OCI-LY7 (cell line): Measurements from ENCODE around the gene PANK2. TPM values are rescaled to one million over a fixed set of nuclear protein-coding genes. Genes with fewer than 3 reads are reported as not detected.
"Not testable (repeated sequence)": the region's sequence is repeated elsewhere in the genome, so short reads cannot be mapped to it uniquely, and the experiment has no call there.

Source experiments
- BruUV-seq: library from RNA; stranded (reverse); fragments of 400-500 nt; replicated peaks from 2 replicates; lab custom pipeline; 2021; lab: Mats Ljungman, UMichigan
- CTCF ChIA-PET: fragments of 300-600 bp; sonication (Branson Sonifier 250); formaldehyde crosslinking; loops from one replicate; lab custom pipeline; 2022; ENCODE audit warnings: antibody characterized with exemption; ENCODE audit not compliant: unreplicated experiment; lab: Charles Lee
- POLR2A ChIA-PET: fragments of 300-600 bp; sonication (Branson Sonifier 250); formaldehyde crosslinking; loops from one replicate; lab custom pipeline; 2022; ENCODE audit warnings: antibody characterized with exemption; lab: Charles Lee
- DNase-seq: peaks from one replicate; pipeline ENCODE4 v3.0.0-alpha.2; 2015; ENCODE audit warnings: low spot score
- H2AFZ ChIP-seq: fragments of 200-600 bp; sonication (generic), shearing (Covaris generic); 2 replicates; pipeline ENCODE4 v1.6.1; 2014; ENCODE audit warnings: mild to moderate bottlenecking, antibody characterized with exemption, low read length, moderate library complexity
- H3K27ac ChIP-seq: fragments of 200-600 bp; sonication (generic); 2 replicates; pipeline ENCODE4 v1.5.1; 2014; ENCODE audit warnings: mixed run types, low read depth, mild to moderate bottlenecking, moderate library complexity, low read length, inconsistent platforms; ENCODE audit not compliant: poor library complexity, severe bottlenecking
- H3K36me3 ChIP-seq: fragments of 200-600 bp; sonication (generic); 2 replicates; pipeline ENCODE4 v1.6.1; 2014; ENCODE audit warnings: mild to moderate bottlenecking, antibody characterized with exemption, low read length, moderate library complexity, mixed read lengths; ENCODE audit not compliant: insufficient read depth
- H3K4me1 ChIP-seq: fragments of 200-600 bp; sonication (generic); 2 replicates; pipeline ENCODE4 v1.5.1; 2014; ENCODE audit warnings: mild to moderate bottlenecking, low read length; ENCODE audit not compliant: insufficient read depth, poor library complexity, severe bottlenecking
- H3K4me2 ChIP-seq: fragments of 200-600 bp; sonication (generic); 2 replicates; pipeline ENCODE4 v1.6.1; 2014; ENCODE audit warnings: mild to moderate bottlenecking, low read length
- H3K4me3 ChIP-seq: fragments of 200-600 bp; sonication (generic); 2 replicates; pipeline ENCODE4 v1.5.1; 2014; ENCODE audit warnings: mild to moderate bottlenecking, low read depth, low read length; ENCODE audit not compliant: poor library complexity, severe bottlenecking
- H3K79me2 ChIP-seq: fragments of 200-600 bp; sonication (generic); 2 replicates; pipeline ENCODE4 v1.6.1; 2016; ENCODE audit warnings: low read depth, mild to moderate bottlenecking, low read length, moderate library complexity, mixed read lengths; ENCODE audit not compliant: insufficient read depth
- H3K9me2 ChIP-seq: fragments of 200-600 bp; sonication (generic); 2 replicates; pipeline ENCODE4 v1.6.1; 2016; ENCODE audit warnings: mild to moderate bottlenecking, low read length, mixed read lengths; ENCODE audit not compliant: insufficient read depth
- H3K9me3 ChIP-seq: fragments of 200-600 bp; sonication (generic); 2 replicates; pipeline ENCODE4 v1.6.1; 2014; ENCODE audit warnings: mild to moderate bottlenecking, mixed run types, low read length, mixed read lengths
- H4K20me1 ChIP-seq: fragments of 200-600 bp; sonication (generic); 2 replicates; pipeline ENCODE4 v1.6.1; 2014; ENCODE audit warnings: mild to moderate bottlenecking, antibody characterized with exemption, low read length, moderate library complexity, mixed read lengths; ENCODE audit not compliant: insufficient read depth
- CTCF ChIP-seq: fragments of 200-600 bp; sonication (generic); conservative IDR thresholded peaks from 2 replicates; pipeline ENCODE4 v1.5.1; 2014; ENCODE audit warnings: mild to moderate bottlenecking, antibody characterized with exemption, low read length, moderate library complexity, mixed read lengths
- EZH2phosphoT487 ChIP-seq: fragments of 200-600 bp; sonication (generic); IDR thresholded peaks from 2 replicates; pipeline ENCODE4 v1.6.1; 2018; ENCODE audit warnings: low read depth, borderline replicate concordance, mild to moderate bottlenecking, mixed run types, antibody characterized with exemption, low read length, moderate library complexity, mixed read lengths
- intact Hi-C: fragments of 100-400 bp; cut with micrococcal nuclease; formaldehyde crosslinking; loops from one replicate; pipeline ENCODE4 v1.10.0; 2022; ENCODE audit not compliant: unreplicated experiment
- total RNA-seq, 2 experiments: library from RNA; depleted of rRNA in 1 of 2; stranded (reverse); fragments of >200 nt in 1 of 2; shearing (Covaris generic) in 1 of 2; gene quantifications; 2 replicates each; pipeline ENCODE4 v1.2.3, GENCODE V29; 2014 to 2022

Gene PANK2
- total RNA-seq, 2 experiments from 2014 or later, result 40.9 to 66.6 TPM

DNA sequence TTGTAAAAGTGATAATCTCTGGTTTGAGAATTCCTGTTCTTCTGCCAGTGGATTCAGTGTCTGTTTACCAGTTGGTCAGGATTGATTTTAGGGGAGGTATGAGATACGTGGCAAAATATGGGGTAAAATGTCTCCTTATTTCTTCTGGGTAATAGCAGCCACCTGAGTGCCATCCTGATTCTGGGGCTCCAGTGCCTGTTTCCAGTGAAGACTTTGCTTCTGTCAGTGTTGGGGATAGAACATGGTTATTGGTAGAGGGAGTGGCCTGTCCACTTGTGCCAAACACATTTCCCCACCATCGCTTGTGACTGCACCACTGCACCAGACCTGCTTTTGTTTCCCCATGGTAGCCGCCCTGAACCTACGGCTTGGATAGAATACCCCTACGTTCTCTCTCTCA is 15.7 kb downstream of the PANK2 start:
- POLR2A ChIA-PET, result interaction anchor here (0.9 kb wide), 1 partner anchor 11 kb away, joined by 4 read pairs; no protein-coding TSS in a partner anchor
- H3K9me3 ChIP-seq, result no peaks in the 10 kb centered on the region
- CTCF ChIA-PET, result no interaction called here
- no peak overlapping the region for H3K27ac ChIP-seq
- H3K36me3 ChIP-seq, result peaks cover 56% of the 10 kb centered on the region
- H3K4me1 ChIP-seq, result peaks cover 49% of the 10 kb centered on the region
- H3K4me2 ChIP-seq, result no peak overlapping the region
- intact Hi-C loops, result no loop called here
- no peak overlapping the region for H3K4me3 ChIP-seq
- no TSS peak for BruUV-seq
- TF ChIP-seq CTCF (no peak), EZH2phosphoT487 (no peak)
- H4K20me1 ChIP-seq, result peaks cover 53% of the 10 kb centered on the region
- H3K9me2 ChIP-seq, result no peaks in the 10 kb centered on the region
- H2AFZ ChIP-seq, result no peak overlapping the region
- H3K79me2 ChIP-seq, result peaks cover 100% of the 10 kb centered on the region
- DNase-seq, result no peak

GRCh38 chr20:3906744-3907721 is 17.8 kb downstream of the PANK2 start:
- H3K4me3 ChIP-seq, H3K9me3 ChIP-seq, H2AFZ ChIP-seq, DNase-seq, CTCF ChIA-PET, H3K9me2 ChIP-seq, BruUV-seq, intact Hi-C loops: not testable (repeated sequence)
- POLR2A ChIA-PET, result interaction anchor here (0.6 to 1.6 kb wide), 4 partner anchors 12 to 348 kb away, joined by 3 to 5 read pairs (median 4); no protein-coding TSS in a partner anchor
- peak overlapping the region; percentile 22 for H3K27ac ChIP-seq
- peaks cover 72% of the 10 kb centered on the region for H3K36me3 ChIP-seq
- peaks cover 36% of the 10 kb centered on the region for H4K20me1 ChIP-seq
- peak overlapping the region; percentile 35; the same call in 1 of the 2 replicates for H3K4me2 ChIP-seq
- peaks cover 91% of the 10 kb centered on the region for H3K79me2 ChIP-seq
- H3K4me1 ChIP-seq, result peaks cover 27% of the 10 kb centered on the region

DNA sequence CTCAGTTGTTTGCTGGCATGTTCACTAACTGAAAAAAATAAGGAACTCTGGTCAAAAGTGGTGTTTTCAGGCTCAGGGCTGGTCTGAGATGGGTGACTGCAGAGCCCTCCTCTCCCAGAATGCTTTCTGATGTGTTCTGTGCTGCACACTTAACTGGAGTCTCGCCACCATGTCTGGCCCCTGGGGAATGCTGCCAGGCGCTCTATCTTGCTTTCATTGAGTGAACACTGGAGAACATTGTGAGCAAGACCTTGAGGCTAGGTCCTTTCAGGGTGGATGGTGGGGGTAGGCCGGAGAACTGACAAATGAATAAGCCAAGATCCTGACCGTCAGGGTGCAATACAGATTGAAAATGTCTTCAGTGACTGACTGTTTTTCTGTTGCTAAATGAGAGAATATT is 19.5 kb downstream of the PANK2 start:
- ChIA-PET POLR2A (no interaction called here), CTCF (no interaction called here)
- no peak for DNase-seq
- Histone ChIP-seq H3K36me3 (peaks cover 87% of the 10 kb centered on the region), H4K20me1 (peaks cover 32% of the 10 kb centered on the region), H3K27ac (no peak overlapping the region), H3K4me2 (no peak overlapping the region), H3K79me2 (peaks cover 75% of the 10 kb centered on the region), H3K9me3 (no peaks in the 10 kb centered on the region), H3K4me3 (no peak overlapping the region), H3K4me1 (peaks cover 22% of the 10 kb centered on the region), H3K9me2 (no peaks in the 10 kb centered on the region), H2AFZ (no peak overlapping the region)
- TF ChIP-seq CTCF, result no peak
- no peak for TF ChIP-seq EZH2phosphoT487
- intact Hi-C loops, result no loop called here
- no TSS peak for BruUV-seq
